Nasal cavity respiratory epithelium epithelial cell of viscerocranial mucosa (primary cell): ENCODE data around the gene LRP8. TPM values are rescaled to one million over a fixed set of nuclear protein-coding genes. Genes with fewer than 3 reads are reported as not detected.

Source experiments
- total RNA-seq: library from RNA; depleted of rRNA; stranded (reverse); fragments of >200 nt; gene quantifications from 2 replicates; pipeline ENCODE4 v1.2.3, GENCODE V29; 2014

LRP8 gene
- total RNA-seq, result 6.6 and 10.3 TPM in 2 replicates

GRCh38 chr1:53328009-53328461, at the start of gene LRP8:
LRP8 (minus strand) TSS chr1:53328070; CDS start chr1:53327912, 158 bp downstream.

GRCh38 chr1:53238197-53239155, 89.4 kb downstream of the LRP8 start, which contains the start of gene MAGOH:
MAGOH (minus strand) TSS chr1:53238518; CDS start chr1:53238448, 70 bp downstream.

GRCh38 chr1:53220171-53220961, 107.5 kb downstream of the LRP8 start, which contains the start of gene CZIB:
CZIB (minus strand) TSS chr1:53220634; CDS start chr1:53220575, 59 bp downstream.

GRCh38 chr1:53196485-53197290, 131.2 kb downstream of the LRP8 start, which contains the start of gene CPT2:
CPT2 (plus strand) TSS chr1:53196824; CDS start chr1:53196944, 120 bp downstream.

Other genes with a start within 250 kb of the LRP8 start
- not detected in 2 replicates for gene SLC1A7, start 185.4 kb downstream of the LRP8 start, total RNA-seq
- gene CPT2, start 131.2 kb downstream of the LRP8 start, total RNA-seq, result 10.3 and 23.0 TPM in 2 replicates
- gene CZIB, start 107.4 kb downstream of the LRP8 start, total RNA-seq, result 28.5 and 45.5 TPM in 2 replicates
- gene MAGOH, start 89.6 kb downstream of the LRP8 start, total RNA-seq, result 40.7 and 46.6 TPM in 2 replicates
- not detected in 2 replicates for gene DMRTB1, start 131.3 kb upstream of the LRP8 start, total RNA-seq